Gastrocnemius medialis (tissue), 4 donors: ENCODE results near the gene ZFP1. TPM values are rescaled to one million over a fixed set of nuclear protein-coding genes. Genes with fewer than 3 reads are reported as not detected.

Source experiments
- ATAC-seq, 2 donors: fragments of 150-250 bp; one replicate each; pipeline ENCODE4 v1.9.1; 2016
- DNase-seq, 2 donors: peaks; one replicate each; pipeline ENCODE4 v3.0.0-alpha.2; 2019
- H3K27ac ChIP-seq, 4 donors: fragments of 200-600 bp; sonication (generic); 1 replicate in 1 of 4; 2 replicates in 3 of 4; pipeline ENCODE4 v1.5.1; 2016 to 2018; ENCODE audit warnings: mild to moderate bottlenecking in 2 of 4, moderate library complexity in 1 of 4
- H3K27me3 ChIP-seq, 3 donors: fragments of 200-600 bp; sonication (generic) in 2 of 3; 1 replicate in 1 of 3; 2 replicates in 2 of 3; pipeline versions ENCODE4 v1.5.1 to v1.6.0; 2016 to 2019; ENCODE audit warnings: mild to moderate bottlenecking in 1 of 3, moderate library complexity in 1 of 3
- H3K36me3 ChIP-seq, 2 donors: fragments of 200-600 bp; sonication (generic) in 1 of 2; one replicate each; pipeline ENCODE4 v1.5.1; 2017 to 2018
- H3K4me1 ChIP-seq, 2 donors: fragments of 200-600 bp; sonication (generic) in 1 of 2; one replicate each; pipeline ENCODE4 v1.5.1; 2016 to 2017; ENCODE audit warnings: mild to moderate bottlenecking in 2 of 2
- H3K4me3 ChIP-seq, 4 donors: fragments of 200-600 bp; sonication (generic) in 3 of 4; 1 replicate in 1 of 4; 2 replicates in 3 of 4; pipeline ENCODE4 v1.5.1; 2016 to 2019; ENCODE audit warnings: mild to moderate bottlenecking in 2 of 4
- H3K9me3 ChIP-seq, 3 donors: fragments of 200-600 bp; sonication (generic) in 2 of 3; 1 replicate in 1 of 3; 2 replicates in 2 of 3; pipeline ENCODE4 v1.5.1; 2016 to 2019
- CTCF ChIP-seq, 5 experiments: fragments of 450-650 bp in 3 of 5; fragments of 200-600 bp in 2 of 5; sonication (generic) in 2 of 5; IDR thresholded peaks in 4 of 5; conservative IDR thresholded peaks in 1 of 5; 1 replicate in 4 of 5; 2 replicates in 1 of 5; pipeline ENCODE4 v1.5.1; 2016 to 2019; ENCODE audit warnings: antibody characterized with exemption in 5 of 5, mild to moderate bottlenecking in 3 of 5, moderate library complexity in 3 of 5
- POLR2A ChIP-seq, 2 donors: fragments of 450-650 bp; IDR thresholded peaks; one replicate each; pipeline ENCODE4 v1.6.1; 2017; ENCODE audit warnings: antibody characterized with exemption in 2 of 2, mild to moderate bottlenecking in 2 of 2, moderate library complexity in 2 of 2
- in situ Hi-C, 4 donors: fragments of 200-750 bp; cut with MboI; loops; one replicate each; pipeline versions ENCODE4 v1.15.0 to v1.8.0; 2017; ENCODE audit warnings: low sequenced_read_pairs in 4 of 4
- intact Hi-C: fragments of 100-400 bp; cut with DNase I; formaldehyde crosslinking; loops from one replicate; pipeline ENCODE4 v1.15.1; 2023; ENCODE audit warnings: low total_unique reads
- total RNA-seq, 4 donors: library from RNA; depleted of rRNA; stranded (reverse); fragments of >200 nt; gene quantifications; one replicate each; pipeline versions ENCODE4 v1.1.0 to v1.2.3, GENCODE V29; 2016

Gene ZFP1
- total RNA-seq, 4 donors from 2014 or later, result 4.1 to 11.0 (median 6.5) TPM

- no peaks in the 10 kb centered on the region for H3K27me3 ChIP-seq
- H3K9me3 ChIP-seq, result no peaks in the 10 kb centered on the region
- no peak for ATAC-seq
- H3K27ac ChIP-seq, result no peak overlapping the region
- no peak for TF ChIP-seq POLR2A (IDR thresholded peaks at IDR 0.05)
- TF ChIP-seq CTCF (IDR thresholded peaks at IDR 0.05 in 4 of 5, conservative IDR thresholded peaks at IDR 0.05 in 1 of 5), result peak in 1 of 5 experiments; percentile 18
- in situ Hi-C loops (no loop called here), intact Hi-C loops (no loop called here)
- no peak for DNase-seq
- no peaks in the 10 kb centered on the region for H3K4me1 ChIP-seq
- H3K4me3 ChIP-seq, result no peak overlapping the region
- H3K36me3 ChIP-seq, result no peaks in the 10 kb centered on the region
Measured at GRCh38 chr16:75130150-75130771, 18.1 kb upstream of the ZFP1 start.

- in situ Hi-C loops (no loop called here), intact Hi-C loops (no loop called here)
- H3K4me3 ChIP-seq, result no peak overlapping the region
- H3K36me3 ChIP-seq, result no peaks in the 10 kb centered on the region
- DNase-seq, result no peak
- no peak overlapping the region for H3K27ac ChIP-seq
- no peaks in the 10 kb centered on the region for H3K27me3 ChIP-seq
- no peak for TF ChIP-seq CTCF (IDR thresholded peaks at IDR 0.05 in 4 of 5, conservative IDR thresholded peaks at IDR 0.05 in 1 of 5)
- no peak for TF ChIP-seq POLR2A (IDR thresholded peaks at IDR 0.05)
- no peaks in the 10 kb centered on the region for H3K4me1 ChIP-seq
- no peaks in the 10 kb centered on the region for H3K9me3 ChIP-seq
- no peak for ATAC-seq
Measured at GRCh38 chr16:75131081-75131480, 17.2 kb upstream of the ZFP1 start.

GRCh38 chr16:75138233-75138632 lies 10.1 kb upstream of the ZFP1 start:
- Histone ChIP-seq H3K9me3 (no peaks in the 10 kb centered on the region), H3K27ac (no peak overlapping the region), H3K4me1 (no peaks in the 10 kb centered on the region), H3K36me3 (no peaks in the 10 kb centered on the region), H3K4me3 (no peak overlapping the region), H3K27me3 (no peaks in the 10 kb centered on the region)
- TF ChIP-seq CTCF (IDR thresholded peaks at IDR 0.05 in 4 of 5, conservative IDR thresholded peaks at IDR 0.05 in 1 of 5), result no peak
- DNase-seq, result no peak
- in situ Hi-C loops (no loop called here), intact Hi-C loops (no loop called here)
- no peak for ATAC-seq

- in situ Hi-C loops (no loop called here), intact Hi-C loops (loop anchor here (1.0 kb wide), 1 partner anchor 29 kb away; no protein-coding TSS in a partner anchor)
- Histone ChIP-seq H3K4me1 (no peaks in the 10 kb centered on the region), H3K9me3 (no peaks in the 10 kb centered on the region), H3K27ac (no peak overlapping the region), H3K36me3 (no peaks in the 10 kb centered on the region), H3K27me3 (no peaks in the 10 kb centered on the region), H3K4me3 (no peak overlapping the region)
- DNase-seq (no peak), ATAC-seq (no peak)
- TF ChIP-seq POLR2A (IDR thresholded peaks at IDR 0.05) (no peak), CTCF (IDR thresholded peaks at IDR 0.05 in 4 of 5, conservative IDR thresholded peaks at IDR 0.05 in 1 of 5) (no peak)
Measured at GRCh38 chr16:75138636-75139035, 9.7 kb upstream of the ZFP1 start.

GRCh38 chr16:75139498-75139897 lies 8.8 kb upstream of the ZFP1 start:
- in situ Hi-C loops, result no loop called here
- H3K4me3 ChIP-seq, result no peak overlapping the region
- no peak for ATAC-seq
- DNase-seq, result no peak
- no peaks in the 10 kb centered on the region for H3K27me3 ChIP-seq
- no peak overlapping the region for H3K27ac ChIP-seq
- no peaks in the 10 kb centered on the region for H3K36me3 ChIP-seq
- no peaks in the 10 kb centered on the region for H3K4me1 ChIP-seq
- intact Hi-C loops, result loop anchor here (1.0 kb wide), 1 partner anchor 28 kb away; no protein-coding TSS in a partner anchor
- no peaks in the 10 kb centered on the region for H3K9me3 ChIP-seq
- TF ChIP-seq POLR2A (IDR thresholded peaks at IDR 0.05) (no peak), CTCF (IDR thresholded peaks at IDR 0.05 in 4 of 5, conservative IDR thresholded peaks at IDR 0.05 in 1 of 5) (no peak)
